ENCODE data around the gene TBC1D1.

Gene TBC1D1

GRCh38 chr4:38149472-38149996 is 258.6 kb downstream of the TBC1D1 start:
- no peak for DNase-seq (ENCODE audit: low read depth, low spot score)

GRCh38 chr4:38149997-38150671 is 259.2 kb downstream of the TBC1D1 start:
- DNase-seq (ENCODE audit: low read depth, low spot score), result no peak

- DNase-seq (ENCODE audit: low read depth, low spot score), result no peak
Measured at GRCh38 chr4:38150766-38151165, 259.9 kb downstream of the TBC1D1 start.

GRCh38 chr4:38151873-38152272 is 261.0 kb downstream of the TBC1D1 start:
- DNase-seq (ENCODE audit: low read depth, low spot score), result no peak

DNA sequence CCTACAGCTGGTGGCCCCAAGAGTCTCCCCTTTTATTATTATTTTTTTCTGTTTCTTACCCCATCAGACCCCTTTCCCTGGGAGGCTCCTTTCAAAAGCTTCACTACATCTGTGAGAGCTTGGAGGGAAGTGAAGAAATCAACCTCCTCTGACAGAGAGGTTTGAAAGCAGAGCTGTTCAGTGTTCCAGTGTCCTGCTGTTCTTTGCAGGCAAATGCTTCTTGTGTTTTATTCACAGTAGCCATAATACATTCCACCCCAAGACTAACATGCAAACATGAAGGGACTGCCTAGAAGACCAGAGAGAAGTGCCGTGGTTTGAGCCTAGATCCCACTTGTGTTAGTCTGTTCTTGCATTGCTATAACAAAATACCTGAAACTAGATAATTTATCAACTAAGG is 261.4 kb downstream of the TBC1D1 start:
- DNase-seq (ENCODE audit: low read depth, low spot score), result no peak

GRCh38 chr4:38152721-38153386 is 262.0 kb downstream of the TBC1D1 start:
- no peak for DNase-seq (ENCODE audit: low read depth, low spot score)

GRCh38 chr4:38153387-38153760 is 262.5 kb downstream of the TBC1D1 start:
- no peak for DNase-seq (ENCODE audit: low read depth, low spot score)

- DNase-seq (ENCODE audit: low read depth, low spot score), result no peak
Measured at GRCh38 chr4:38154252-38154651, 263.4 kb downstream of the TBC1D1 start.

DNA sequence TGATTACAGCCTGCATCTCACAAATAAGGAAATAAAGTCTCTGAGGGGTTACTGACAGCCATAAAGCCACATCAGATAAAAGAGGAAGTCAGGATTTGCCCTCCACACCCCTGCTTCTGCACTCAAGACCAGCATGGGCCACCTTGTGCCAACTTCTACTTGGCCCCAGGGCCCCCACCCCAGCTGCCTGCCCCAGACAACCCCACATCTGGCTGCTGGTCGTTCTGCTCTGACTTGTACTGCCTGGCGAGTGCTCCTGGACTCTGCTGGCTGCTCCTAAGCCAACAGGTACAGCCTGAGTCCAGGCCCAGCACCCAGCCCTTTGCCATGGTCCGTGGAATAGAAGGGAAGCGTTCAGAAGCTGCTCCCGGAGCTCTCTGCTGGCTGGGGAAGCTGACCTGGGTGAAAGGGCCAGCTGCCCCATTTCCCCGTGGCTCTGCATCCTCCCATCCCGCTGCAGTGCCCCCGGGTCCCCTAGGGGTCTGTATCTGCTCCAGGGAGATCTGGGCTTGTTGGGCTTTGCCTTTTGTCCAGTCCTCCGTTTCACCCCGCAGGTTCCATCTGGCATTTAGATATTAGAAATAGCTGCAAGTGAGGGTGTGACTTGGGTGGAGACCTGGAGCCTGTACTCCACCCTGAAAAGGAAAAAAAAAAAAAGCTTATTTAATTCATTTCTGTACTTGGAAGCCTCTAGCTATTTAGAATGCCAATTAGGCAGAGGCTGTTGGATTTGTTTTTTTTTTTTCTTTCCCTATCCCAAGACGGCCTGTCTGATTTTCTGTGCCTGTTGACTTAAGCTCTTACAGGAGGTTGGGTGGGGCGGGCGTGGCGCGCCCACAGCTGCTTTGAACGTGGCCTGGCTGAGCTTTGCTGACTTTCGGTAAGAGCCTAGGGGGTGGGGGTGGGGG is 264.1 kb downstream of the TBC1D1 start:
- no peak for DNase-seq (ENCODE audit: low read depth, low spot score)

- no peak for DNase-seq (ENCODE audit: low read depth, low spot score)
Measured at GRCh38 chr4:38155589-38156294, 264.9 kb downstream of the TBC1D1 start.

- no peak for DNase-seq (ENCODE audit: low read depth, low spot score)
Measured at GRCh38 chr4:38157592-38157991, 266.7 kb downstream of the TBC1D1 start.

DNA sequence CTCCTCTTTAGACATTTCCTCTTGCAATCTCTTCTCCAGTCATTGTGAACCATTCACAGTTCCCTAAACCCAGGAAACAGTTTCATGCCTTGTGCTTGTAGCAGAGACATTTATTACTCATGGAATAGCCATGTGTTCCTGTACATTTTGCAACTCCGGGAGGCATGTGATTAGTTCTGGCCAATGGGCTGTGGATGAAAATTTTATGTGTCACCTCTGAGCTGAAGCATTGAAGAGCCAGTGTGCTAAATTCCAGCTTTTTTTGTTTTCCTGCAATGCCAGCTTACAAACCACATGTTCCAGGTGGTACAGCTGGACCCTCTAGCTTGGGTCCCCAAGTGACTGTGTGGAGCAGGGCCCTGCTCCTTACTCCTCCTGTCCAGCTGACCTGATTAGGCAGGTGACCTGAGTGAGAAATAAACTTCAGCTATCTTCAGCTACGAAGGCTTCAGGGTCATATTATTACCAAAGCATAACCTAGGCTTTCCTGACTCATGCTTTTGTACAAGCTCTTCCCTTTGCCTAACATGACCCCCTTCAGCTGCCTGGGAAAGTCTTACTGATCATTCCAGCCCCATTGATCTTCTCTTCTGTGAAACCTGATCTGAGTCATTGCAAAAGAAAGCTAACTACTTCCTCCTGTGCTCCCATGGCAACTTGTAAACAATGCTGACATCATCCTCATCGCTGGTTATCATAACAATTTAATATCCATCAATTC is 269.8 kb downstream of the TBC1D1 start:
- DNase-seq (ENCODE audit: low read depth, low spot score), result peak; percentile 45

- no peak for DNase-seq (ENCODE audit: low read depth, low spot score)
Measured at GRCh38 chr4:38161208-38162113, 270.6 kb downstream of the TBC1D1 start.

DNA sequence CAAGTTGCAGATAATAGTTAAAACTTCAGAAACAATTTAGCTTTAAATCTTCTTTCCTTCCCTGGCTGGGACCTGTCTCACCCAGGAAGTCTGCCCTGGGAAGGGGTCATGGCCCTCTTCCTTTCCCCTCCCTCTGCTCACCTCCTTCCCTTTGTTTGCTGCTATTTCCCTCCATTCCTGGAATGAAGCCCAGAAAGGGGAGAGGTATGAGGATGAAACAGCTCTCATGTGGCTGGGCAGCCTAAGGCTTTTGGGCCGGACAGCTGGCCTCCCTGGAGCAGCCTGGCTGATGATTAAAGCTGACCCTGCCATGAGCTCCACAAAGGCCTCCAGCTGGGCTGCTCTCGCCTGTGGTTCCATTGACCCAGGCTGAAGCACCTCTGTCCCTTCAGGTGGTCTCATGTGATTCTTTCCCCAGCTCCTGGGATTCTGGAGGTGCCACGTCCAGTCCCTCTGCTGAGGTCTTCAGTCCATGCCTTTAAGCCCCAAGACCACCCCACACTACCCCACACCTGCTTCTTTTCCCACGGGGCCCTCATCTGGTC is 271.4 kb downstream of the TBC1D1 start:
- DNase-seq (ENCODE audit: low read depth, low spot score), result no peak

GRCh38 chr4:38163216-38164006 is 272.5 kb downstream of the TBC1D1 start:
- no peak for DNase-seq (ENCODE audit: low read depth, low spot score)

DNA sequence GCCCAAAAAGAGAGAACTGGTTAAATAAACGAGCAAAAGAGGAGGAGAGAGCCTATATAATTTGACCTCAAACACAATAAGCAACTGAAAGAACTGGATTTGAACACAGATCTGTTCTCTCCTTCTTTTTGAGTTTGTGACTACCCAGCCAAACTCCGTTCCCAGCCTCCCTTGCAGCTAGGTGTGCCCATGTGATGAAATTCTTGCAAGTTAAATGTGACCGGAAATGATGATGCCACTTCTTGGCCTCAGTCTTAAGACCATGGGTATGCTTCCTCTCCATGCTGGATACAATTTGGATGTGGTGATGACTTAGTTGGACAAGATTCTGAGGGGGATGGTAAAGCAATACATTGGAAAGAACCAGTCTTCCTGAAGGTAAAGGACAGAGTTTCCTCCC is 273.5 kb downstream of the TBC1D1 start:
- DNase-seq (ENCODE audit: low read depth, low spot score), result no peak

- DNase-seq (ENCODE audit: low read depth, low spot score), result no peak
Measured at GRCh38 chr4:38166082-38166481, 275.2 kb downstream of the TBC1D1 start.

DNA sequence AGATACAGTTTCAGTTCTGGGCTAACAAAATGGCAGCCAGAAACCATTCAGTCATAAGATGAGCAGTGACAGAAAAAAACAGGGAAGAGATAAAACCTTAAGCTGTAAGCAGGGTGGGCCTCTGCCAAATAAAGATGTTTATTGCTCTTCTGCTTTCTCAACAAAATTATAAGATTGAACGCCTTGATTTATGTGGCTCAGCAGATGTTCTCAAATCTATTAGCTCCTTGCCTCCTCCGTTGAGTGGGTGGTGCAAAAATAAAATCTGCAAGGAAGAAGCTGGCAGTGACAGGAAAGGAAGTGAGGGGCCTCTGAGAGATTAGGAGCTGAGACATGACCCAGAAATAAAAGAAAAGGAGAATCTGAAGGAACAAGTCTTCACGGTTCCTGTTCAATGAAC is 275.9 kb downstream of the TBC1D1 start:
- no peak for DNase-seq (ENCODE audit: low read depth, low spot score)

GRCh38 chr4:38167973-38168372 is 277.1 kb downstream of the TBC1D1 start:
- no peak for DNase-seq (ENCODE audit: low read depth, low spot score)

Measured in activated CD4-positive, CD25-positive, alpha-beta regulatory T cell treated with anti-CD3 and anti-CD28 coated beads, Interleukin-2, amount 50 U/mL, for 16 hours (primary cell).